HG03521 (cell line): Measurements from ENCODE around the gene AKAP13.
"Not testable (repeated sequence)": the region's sequence is repeated elsewhere in the genome, so short reads cannot be mapped to it uniquely, and the experiment has no call there.

ENCODE experiments used
- ATAC-seq: cut with Tn5 transposase; IDR thresholded peaks from one replicate; pipeline ENCODE4 v1.9.1; 2021; ENCODE audit warnings: mild to moderate bottlenecking, moderate library complexity; ENCODE audit not compliant: unreplicated experiment

AKAP13 gene

GRCh38 chr15:85380217-85380811 is at the start of gene AKAP13:
Gene AKAP13 (plus strand): TSS chr15:85380603. CDS start chr15:85485721, 105,118 bp downstream.
- peak; percentile 83 for ATAC-seq

GRCh38 chr15:85330901-85331588 is 49.4 kb upstream of the AKAP13 start:
- ATAC-seq = peak; percentile 56

GRCh38 chr15:85331655-85332285 is 48.6 kb upstream of the AKAP13 start:
- ATAC-seq = peak; percentile 2

- no peak for ATAC-seq
These were observed 47.1 kb upstream of the AKAP13 start for GRCh38 chr15:85333132-85333831.

- no peak for ATAC-seq
These were observed 46.2 kb upstream of the AKAP13 start for GRCh38 chr15:85334241-85334640.

GRCh38 chr15:85335193-85335942 is 45.0 kb upstream of the AKAP13 start:
- ATAC-seq = no peak

- no peak for ATAC-seq
These were observed 43.5 kb upstream of the AKAP13 start for GRCh38 chr15:85336880-85337279.

- ATAC-seq = no peak
These were observed 42.9 kb upstream of the AKAP13 start for GRCh38 chr15:85337425-85338074.

GRCh38 chr15:85340321-85340665 is 40.1 kb upstream of the AKAP13 start:
- no peak for ATAC-seq

- ATAC-seq = no peak
These were observed 39.6 kb upstream of the AKAP13 start for GRCh38 chr15:85340852-85341251.

- ATAC-seq = not testable (repeated sequence)
These were observed 38.2 kb upstream of the AKAP13 start for GRCh38 chr15:85342163-85342562.

GRCh38 chr15:85343443-85343842 is 37.0 kb upstream of the AKAP13 start:
- ATAC-seq = not testable (repeated sequence)

- not testable (repeated sequence) for ATAC-seq
These were observed 36.2 kb upstream of the AKAP13 start for GRCh38 chr15:85344241-85344640.

- ATAC-seq = not testable (repeated sequence)
These were observed 35.7 kb upstream of the AKAP13 start for GRCh38 chr15:85344653-85345114.

- not testable (repeated sequence) for ATAC-seq
These were observed 35.0 kb upstream of the AKAP13 start for GRCh38 chr15:85345196-85345918.

GRCh38 chr15:85346462-85347084 is 33.8 kb upstream of the AKAP13 start:
- ATAC-seq = not testable (repeated sequence)

GRCh38 chr15:85347264-85348047 is 32.9 kb upstream of the AKAP13 start:
- not testable (repeated sequence) for ATAC-seq

GRCh38 chr15:85348048-85348766 is 32.2 kb upstream of the AKAP13 start:
- ATAC-seq = not testable (repeated sequence)
